Fibroblast of skin of scalp (primary cell): ENCODE results near the gene TUG1.

Experiments
- DNase-seq: peaks from one replicate; pipeline ENCODE4 v3.0.0-alpha.2; 2013

The TUG1 gene

GRCh38 chr22:31005535-31005934, 36.5 kb downstream of the TUG1 start:
- no peak for DNase-seq

DNA sequence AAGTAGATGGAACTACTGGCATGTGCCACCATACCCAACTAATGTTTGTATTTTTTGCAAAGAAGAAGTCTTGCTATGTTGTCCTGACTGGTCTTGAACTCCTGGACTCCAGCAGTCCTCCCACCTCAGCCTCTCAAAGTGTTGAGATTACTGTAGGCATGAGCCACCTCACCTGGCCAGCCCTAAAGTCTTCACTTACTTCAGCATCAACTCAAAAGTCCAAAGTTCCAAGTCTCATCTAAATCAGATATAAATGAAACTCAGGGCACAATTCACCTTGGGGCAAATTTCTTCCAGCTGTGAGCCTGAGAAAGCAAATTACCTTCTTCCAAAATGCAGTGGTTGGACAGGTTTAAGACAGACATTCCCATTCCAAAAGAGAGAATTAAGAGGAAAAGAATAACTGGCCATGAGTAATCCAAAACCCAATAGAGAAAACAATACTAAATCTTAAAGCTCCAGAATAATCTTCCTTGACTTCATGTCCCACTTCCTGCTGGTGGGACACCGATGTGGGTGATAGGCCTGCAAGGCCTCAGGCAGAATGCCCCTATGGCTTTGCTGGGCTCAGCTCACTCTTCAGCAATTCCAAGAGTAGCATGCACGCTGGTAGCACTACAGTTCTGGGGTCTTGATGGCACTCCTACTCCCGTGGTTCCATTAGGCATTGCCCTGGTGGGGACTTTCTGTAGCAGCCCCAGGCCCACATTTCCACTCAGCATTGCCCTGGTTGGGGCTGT, 50.3 kb downstream of the TUG1 start:
- no peak for DNase-seq

DNA sequence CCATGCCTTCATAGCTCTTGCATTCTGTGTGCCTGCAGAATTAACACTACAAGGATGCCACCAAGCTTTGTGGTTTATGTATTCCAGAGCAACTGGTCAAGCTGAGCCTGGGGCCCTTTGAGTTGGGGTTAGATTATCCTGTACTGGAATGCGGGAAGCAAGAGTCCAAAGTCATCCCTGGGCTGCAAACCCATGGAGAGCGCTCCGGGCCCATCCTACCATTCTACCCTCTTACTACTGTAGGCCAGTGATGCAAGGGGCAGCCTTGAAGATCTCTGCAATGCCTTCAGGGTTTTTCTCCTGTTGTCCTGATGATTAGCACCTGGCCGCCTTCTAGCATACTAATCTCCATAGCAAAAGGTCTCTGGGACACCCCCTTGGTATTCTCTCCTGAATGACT, 51.3 kb downstream of the TUG1 start:
- no peak for DNase-seq

GRCh38 chr22:31022516-31022915, 53.5 kb downstream of the TUG1 start:
- no peak for DNase-seq
